GM12891 (cell line): ENCODE data around the gene SLC7A1.

Experiments used
- POLR2A ChIP-seq: IDR thresholded peaks from 2 replicates; pipeline ENCODE4 v1.6.1; 2011; ENCODE audit warnings: low read depth, low read length, control low read depth
- POLR2AphosphoS5 ChIP-seq: IDR thresholded peaks from 2 replicates; pipeline ENCODE4 v1.6.1; 2011; ENCODE audit warnings: low read depth, low read length, control low read depth
- TAF1 ChIP-seq: IDR thresholded peaks from 2 replicates; pipeline ENCODE4 v1.6.1; 2011; ENCODE audit warnings: low read depth, low read length, control low read depth

DNA sequence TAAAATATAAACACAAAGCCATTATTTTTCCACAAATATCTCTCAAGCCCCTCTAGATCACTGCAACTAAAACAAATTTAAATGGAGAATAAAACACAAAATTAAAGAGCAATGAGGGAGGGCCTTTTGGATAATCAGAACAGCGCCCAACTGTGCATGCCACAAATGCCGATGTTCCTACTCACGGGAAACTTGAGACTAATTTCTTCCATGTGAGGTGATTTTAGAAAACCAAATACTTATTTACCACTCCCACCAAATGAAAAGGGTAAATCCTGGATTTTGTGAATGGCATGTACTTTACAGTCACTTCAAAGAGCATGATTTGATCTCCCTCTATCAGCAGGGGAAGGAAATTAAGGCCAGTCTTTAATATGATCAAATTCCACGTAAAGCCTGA lies 74.8 kb downstream of the SLC7A1 start:
- TF ChIP-seq POLR2AphosphoS5 = no peak
- no peak for TF ChIP-seq TAF1
- no peak for TF ChIP-seq POLR2A
